IMR-90 (cell line): ENCODE data around the gene AMOTL2. TPM values are rescaled to one million over a fixed set of nuclear protein-coding genes. Genes with fewer than 3 reads are reported as not detected.

Source experiments
- ATAC-seq: fragments of 200-7000 bp; cut with Tn5 transposase; 2 replicates; pipeline ENCODE4 v1.9.1; 2020; ENCODE audit warnings: low read depth, mild to moderate bottlenecking, moderate library complexity
- BruUV-seq: library from RNA; stranded (reverse); fragments of 400-500 nt; replicated peaks from 2 replicates; lab custom pipeline; 2021; lab: Mats Ljungman, UMichigan
- CTCF ChIA-PET: fragments of 300-600 bp; formaldehyde crosslinking; extraction: SDS; loops from one replicate; lab custom pipeline; 2021; ENCODE audit warnings: antibody characterized with exemption; lab: Yijun Ruan, JAX
- POLR2A ChIA-PET: fragments of 300-600 bp; sonication (Branson Sonifier 250); formaldehyde crosslinking; loops from one replicate; lab custom pipeline; 2022; ENCODE audit warnings: antibody characterized with exemption; ENCODE audit not compliant: unreplicated experiment; lab: Charles Lee
- DNase-seq: peaks from one replicate; pipeline ENCODE4 v3.0.0; 2013
- H2AFZ ChIP-seq: replicated peaks from 2 replicates; pipeline ENCODE3; 2013; ENCODE audit warnings: low read length, mild to moderate bottlenecking; ENCODE audit not compliant: poor library complexity
- H2AK5ac ChIP-seq: 2 replicates; pipeline ENCODE4 v1.6.1; 2013; ENCODE audit warnings: low read depth, low read length, inconsistent platforms
- H2AK9ac ChIP-seq: replicated peaks from 2 replicates; pipeline ENCODE3; 2013; ENCODE audit warnings: mild to moderate bottlenecking, low read depth, low read length, moderate library complexity; ENCODE audit not compliant: poor library complexity
- H2BK120ac ChIP-seq: 2 replicates; pipeline ENCODE4 v1.6.1; 2013; ENCODE audit warnings: low read depth, low read length, inconsistent platforms
- H2BK15ac ChIP-seq: 3 replicates; pipeline ENCODE4 v1.6.1; 2013; ENCODE audit warnings: low read depth, low read length, inconsistent platforms
- H2BK20ac ChIP-seq: 2 replicates; pipeline ENCODE4 v1.6.1; 2013; ENCODE audit warnings: low read depth, mild to moderate bottlenecking, inconsistent platforms, low read length, moderate library complexity
- H2BK5ac ChIP-seq: 2 replicates; pipeline ENCODE4 v1.6.1; 2013; ENCODE audit warnings: mild to moderate bottlenecking, low read depth, low read length, inconsistent platforms; ENCODE audit not compliant: poor library complexity, severe bottlenecking
- H3K14ac ChIP-seq: replicated peaks from 2 replicates; pipeline ENCODE4 v1.6.1; 2013; ENCODE audit warnings: low read depth, low read length, inconsistent platforms
- H3K18ac ChIP-seq: 2 replicates; pipeline ENCODE4 v1.6.1; 2013; ENCODE audit warnings: low read depth, low read length, control low read depth
- H3K23ac ChIP-seq: 2 replicates; pipeline ENCODE4 v1.6.1; 2013; ENCODE audit warnings: low read depth, low read length, inconsistent platforms
- H3K27ac ChIP-seq: 2 replicates; pipeline ENCODE4 v1.5.1; 2013; ENCODE audit warnings: mild to moderate bottlenecking, control low read depth, low read length; ENCODE audit not compliant: insufficient read depth
- H3K27me3 ChIP-seq: 2 replicates; pipeline ENCODE4 v1.6.1; 2013; ENCODE audit warnings: low read length; ENCODE audit not compliant: control insufficient read depth, insufficient read depth
- H3K36me3 ChIP-seq: 2 replicates; pipeline ENCODE4 v1.6.1; 2013; ENCODE audit warnings: low read length, mixed read lengths; ENCODE audit not compliant: control insufficient read depth, insufficient read depth
- H3K4ac ChIP-seq: 2 replicates; pipeline ENCODE4 v1.6.1; 2013; ENCODE audit warnings: low read depth, low read length, inconsistent platforms
- H3K4me1 ChIP-seq: 2 replicates; pipeline ENCODE4 v1.6.1; 2013; ENCODE audit warnings: low read length, mixed read lengths; ENCODE audit not compliant: control insufficient read depth, insufficient read depth
- H3K4me2 ChIP-seq: 2 replicates; pipeline ENCODE4 v1.6.1; 2013; ENCODE audit warnings: low read depth, mild to moderate bottlenecking, control low read depth, low read length, moderate library complexity
- H3K4me3 ChIP-seq: 2 replicates; pipeline ENCODE4 v1.5.1; 2013; ENCODE audit warnings: low read depth, mild to moderate bottlenecking, control low read depth, low read length, moderate library complexity; ENCODE audit not compliant: insufficient read depth
- H3K56ac ChIP-seq: 2 replicates; pipeline ENCODE4 v1.6.1; 2013; ENCODE audit warnings: low read length, inconsistent platforms; ENCODE audit not compliant: insufficient read depth; ENCODE audit errors: extremely low read depth
- H3K79me1 ChIP-seq, 2 experiments: 2 replicates each; pipeline ENCODE4 v1.6.1; 2013; ENCODE audit warnings: low read length in 2 of 2, inconsistent platforms in 1 of 2, low read depth in 1 of 2
- H3K9ac ChIP-seq: 2 replicates; pipeline ENCODE4 v1.6.1; 2013; ENCODE audit warnings: low read depth, low read length, control low read depth
- H3K9me1 ChIP-seq: 2 replicates; pipeline ENCODE4 v1.6.1; 2013; ENCODE audit warnings: low read length, inconsistent platforms; ENCODE audit not compliant: insufficient read depth
- H3K9me3 ChIP-seq: 2 replicates; pipeline ENCODE4 v1.6.1; 2013; ENCODE audit warnings: low read length; ENCODE audit not compliant: control insufficient read depth, insufficient read depth
- H4K20me1 ChIP-seq: 2 replicates; pipeline ENCODE4 v1.6.1; 2013; ENCODE audit warnings: low read length, inconsistent platforms; ENCODE audit not compliant: insufficient read depth
- H4K5ac ChIP-seq: 2 replicates; pipeline ENCODE4 v1.6.1; 2013; ENCODE audit warnings: mild to moderate bottlenecking, low read depth, low read length, control low read depth
- H4K8ac ChIP-seq, 2 experiments: 2 replicates each; pipeline ENCODE4 v1.6.1; 2013; ENCODE audit warnings: low read depth in 2 of 2, low read length in 2 of 2, control low read depth in 1 of 2, inconsistent platforms in 1 of 2
- H4K91ac ChIP-seq: 2 replicates; pipeline ENCODE4 v1.6.1; 2013; ENCODE audit warnings: low read depth, low read length, inconsistent platforms; ENCODE audit not compliant: insufficient read depth
- RAD21 ChIP-seq: IDR thresholded peaks from 2 replicates; pipeline ENCODE4 v1.6.1; 2012; ENCODE audit warnings: low read length, improper control_type of control experiment
- USF2 ChIP-seq: fragments of 150-350 bp; IDR thresholded peaks from 2 replicates; pipeline ENCODE4 v1.6.1; 2017; ENCODE audit warnings: mild to moderate bottlenecking, antibody characterized with exemption, low read length, low read depth
- WGBS, 2 experiments: methylation state at CpG; one replicate each; pipeline versions ENCODE4 v1.1.5 to v1.1.7; 2013; ENCODE audit warnings: missing lambda C conversion rate in 2 of 2; ENCODE audit not compliant: insufficient read length in 1 of 2; ENCODE audit errors: extremely low coverage in 2 of 2; 5-methylcytosine and 5-hydroxymethylcytosine counted together
- dilution Hi-C: fragments of 300-500 bp; cut with HindIII; formaldehyde crosslinking; loops from one replicate; pipeline ENCODE4 v1.14.3; 2018; ENCODE audit warnings: low sequenced_read_pairs; ENCODE audit not compliant: unreplicated experiment
- in situ Hi-C: fragments of 300-500 bp; cut with MboI; formaldehyde crosslinking; loops from 3 replicates; pipeline ENCODE4 v1.14.3; 2019; ENCODE audit warnings: low sequenced_read_pairs, inconsistent platforms, mixed read lengths
- intact Hi-C: fragments of 100-400 bp; cut with micrococcal nuclease; formaldehyde crosslinking; loops from 2 replicates; pipeline ENCODE4 v1.10.0; 2022
- polyA plus RNA-seq, 3 experiments: library from polyadenylated mRNA; depleted of rRNA; stranded (reverse); fragments of >200 nt; gene quantifications; 2 replicates each; pipeline ENCODE4 v1.2.3, GENCODE V29; 2012; ENCODE audit warnings: low replicate concordance in 1 of 3
- total RNA-seq: library from RNA; depleted of rRNA; stranded (reverse); fragments of >200 nt; gene quantifications from 2 replicates; pipeline ENCODE4 v1.2.3, GENCODE V29; 2012

The AMOTL2 gene
- total and polyA plus RNA-seq, 2 of the 4 experiments (the other 2 are of a cell fraction), result 162 to 176 TPM

- ChIA-PET CTCF (no interaction called here), POLR2A (no interaction called here)
- no peak overlapping the region for H2BK120ac ChIP-seq
- TF ChIP-seq RAD21, result no peak
- TF ChIP-seq USF2, result no peak
- no peak overlapping the region for H3K23ac ChIP-seq
- WGBS, 2 experiments, result no CpG with 5 or more reads among the region's 1 CpG
- H4K20me1 ChIP-seq, result no peaks in the 10 kb centered on the region
- no peak overlapping the region for H2AFZ ChIP-seq
- H3K9ac ChIP-seq, result no peak overlapping the region
- no peak overlapping the region for H3K4me2 ChIP-seq
- no peak overlapping the region for H3K4me3 ChIP-seq
- intact Hi-C loops, result no loop called here
- BruUV-seq, result no TSS peak
- peaks cover 0 to under 1% of the 10 kb centered on the region in 2 experiments; a peak in 1 of 4 replicates for H3K79me1 ChIP-seq
- in situ Hi-C loops, result loop anchor here (5.0 kb wide), 1 partner anchor 41 kb away; no protein-coding TSS in a partner anchor
- no peak overlapping the region for H3K27ac ChIP-seq
- H2BK20ac ChIP-seq, result no peak overlapping the region; the same call in 1 of the 2 replicates
- H3K4ac ChIP-seq, result no peak overlapping the region
- no peak overlapping the region for H4K8ac ChIP-seq
- ATAC-seq (no peak), DNase-seq (no peak)
- H2BK5ac ChIP-seq, result no peak overlapping the region
- no peaks in the 10 kb centered on the region for H3K36me3 ChIP-seq
- no peak overlapping the region for H3K14ac ChIP-seq
- no peak overlapping the region for H4K5ac ChIP-seq
- dilution Hi-C loops, result no loop called here
- no peak overlapping the region for H2BK15ac ChIP-seq
- no peak overlapping the region for H3K18ac ChIP-seq
- H3K56ac ChIP-seq, result no peak overlapping the region
- no peaks in the 10 kb centered on the region for H3K4me1 ChIP-seq
- H3K9me3 ChIP-seq, result 0 out of 2 replicates have a peak, but pooled peaks cover 3% of the 10 kb centered on the region
- no peak overlapping the region for H2AK9ac ChIP-seq
- H2AK5ac ChIP-seq, result no peak overlapping the region
- peaks cover 3% of the 10 kb centered on the region; the same call in 1 of the 2 replicates for H3K9me1 ChIP-seq
- no peak overlapping the region for H4K91ac ChIP-seq
- H3K27me3 ChIP-seq, result no peaks in the 10 kb centered on the region
Measured at GRCh38 chr3:134381076-134381475, 6.8 kb upstream of the AMOTL2 start.
